ENCODE data around the gene OR51A7. TPM values are rescaled to one million over a fixed set of nuclear protein-coding genes. Genes with fewer than 3 reads are reported as not detected.

Gene OR51A7
- total RNA-seq, result not detected in 2 replicates

GRCh38 chr11:4903484-4903883 lies at the start of gene OR51A7:
Gene OR51A7, plus strand, starts transcription at chr11:4903783. Its CDS starts 3,587 bp downstream, at chr11:4907370.

GRCh38 chr11:4881860-4882500 lies 21.6 kb upstream of the OR51A7 start, which contains the start of gene OR51T1:
Gene OR51T1, plus strand, starts transcription at chr11:4881900. Its CDS starts 0 bp downstream, at chr11:4881900.

GRCh38 chr11:4919250-4919649 lies 15.7 kb downstream of the OR51A7 start, which contains the start of gene OR51G2:
Gene OR51G2, minus strand, starts transcription at chr11:4919350. Its CDS starts 3,687 bp downstream, at chr11:4915663.

GRCh38 chr11:4924239-4924638 lies 20.7 kb downstream of the OR51A7 start, which contains the start of gene OR51G1:
Gene OR51G1, minus strand, starts transcription at chr11:4924339. Its CDS starts 0 bp downstream, at chr11:4924339.

GRCh38 chr11:4947505-4947904 lies 43.9 kb downstream of the OR51A7 start, which contains the start of gene OR51A4:
Gene OR51A4, minus strand, starts transcription at chr11:4947605. Its CDS starts 505 bp downstream, at chr11:4947100.

GRCh38 chr11:4955613-4956012 lies 52.0 kb downstream of the OR51A7 start, which contains the start of gene OR51A2:
Gene OR51A2, minus strand, starts transcription at chr11:4955713. Its CDS starts 0 bp downstream, at chr11:4955713.

Other genes starting within 250 kb of the OR51A7 start
- not detected in 2 replicates for gene OR51E2, start 205.9 kb upstream of the OR51A7 start, total RNA-seq
- not detected in 2 replicates for gene MMP26, start 199.0 kb upstream of the OR51A7 start, total RNA-seq
- not detected in 2 replicates for gene OR51F1, start 133.8 kb upstream of the OR51A7 start, total RNA-seq
- gene OR52R1, start 99.4 kb upstream of the OR51A7 start, total RNA-seq, result not detected in 2 replicates
- not detected in 2 replicates for gene OR51F2, start 82.5 kb upstream of the OR51A7 start, total RNA-seq
- not detected in 2 replicates for gene OR51S1, start 54.6 kb upstream of the OR51A7 start, total RNA-seq
- gene OR51T1, start 21.9 kb upstream of the OR51A7 start, total RNA-seq, result not detected in 2 replicates
- gene OR51G2, start 15.6 kb downstream of the OR51A7 start, total RNA-seq, result not detected in 2 replicates
- not detected in 2 replicates for gene OR51G1, start 20.6 kb downstream of the OR51A7 start, total RNA-seq
- not detected in 2 replicates for gene OR51A4, start 43.8 kb downstream of the OR51A7 start, total RNA-seq
- gene OR51A2, start 51.9 kb downstream of the OR51A7 start, total RNA-seq, result not detected in 2 replicates
- gene OR51L1, start 91.1 kb downstream of the OR51A7 start, total RNA-seq, result not detected in 2 replicates
- gene OR52J3, start 142.7 kb downstream of the OR51A7 start, total RNA-seq, result not detected in 2 replicates
- not detected in 2 replicates for gene OR52E2, start 155.8 kb downstream of the OR51A7 start, total RNA-seq
- gene OR52E1, start 165.8 kb downstream of the OR51A7 start, total RNA-seq, result not detected in 2 replicates
- gene OR52A5, start 234.6 kb downstream of the OR51A7 start, total RNA-seq, result not detected in 2 replicates

Measured in epithelial cell of alveolus of lung (primary cell).